HFFc6 (cell line): Measurements from ENCODE around the gene TMEM144. TPM values are rescaled to one million over a fixed set of nuclear protein-coding genes. Genes with fewer than 3 reads are reported as not detected.

Source experiments
- DNase-seq: peaks from one replicate; pipeline ENCODE4 v3.0.0-alpha.2; 2018
- H3K27ac Mint-ChIP-seq: 2 replicates; pipeline ENCODE4 v1.8.0; 2020; ENCODE audit warnings: mild to moderate bottlenecking, mixed read lengths
- H3K27me3 Mint-ChIP-seq: 2 replicates; pipeline ENCODE4 v1.8.0; 2021; ENCODE audit warnings: mild to moderate bottlenecking, moderate library complexity, mixed read lengths; ENCODE audit not compliant: insufficient read depth
- H3K36me3 Mint-ChIP-seq: 2 replicates; pipeline ENCODE4 v1.8.0; 2021; ENCODE audit warnings: low read depth, mixed read lengths
- H3K4me1 Mint-ChIP-seq: 2 replicates; pipeline ENCODE4 v1.8.0; 2020; ENCODE audit warnings: low read depth, mixed read lengths
- H3K4me3 Mint-ChIP-seq: 2 replicates; pipeline ENCODE4 v1.8.0; 2020; ENCODE audit warnings: mild to moderate bottlenecking, moderate library complexity, mixed read lengths
- H3K9me3 Mint-ChIP-seq: 2 replicates; pipeline ENCODE4 v1.8.0; 2020; ENCODE audit warnings: mild to moderate bottlenecking, mixed read lengths
- long read RNA-seq: library from polyadenylated mRNA; unstranded; transcript quantifications from one replicate; pipeline ENCODE4 v2.0.0, GENCODE V29; 2019
- total RNA-seq, 6 experiments: library from RNA; stranded (reverse); fragmentation: NEBNext Ultra II Directional; extraction: Animal tissue kit (Norgen Biotek cat#: 25700); gene quantifications; 2 replicates in 1 of 6; 3 replicates in 5 of 6; pipeline ENCODE4 v1.2.3, GENCODE V29; 2021
- TF ChIP-seq, protein P1 (sequence below): fragments of 200-600 bp; sonication (generic); IDR thresholded peaks from 2 replicates; pipeline ENCODE4 v1.5.0; 2021; ENCODE audit warnings: antibody characterized with exemption, mild to moderate bottlenecking

Gene TMEM144
- total RNA-seq, result under 1 TPM in 5 of 6 experiments, not detected in 1; 0.18 to 0.34 (median 0.29) TPM
- long read RNA-seq, partial matches to known transcripts, result 0 of 3 reads
- long read RNA-seq, other reads (novel, unspliced or antisense), result 1 of 3 reads

DNA sequence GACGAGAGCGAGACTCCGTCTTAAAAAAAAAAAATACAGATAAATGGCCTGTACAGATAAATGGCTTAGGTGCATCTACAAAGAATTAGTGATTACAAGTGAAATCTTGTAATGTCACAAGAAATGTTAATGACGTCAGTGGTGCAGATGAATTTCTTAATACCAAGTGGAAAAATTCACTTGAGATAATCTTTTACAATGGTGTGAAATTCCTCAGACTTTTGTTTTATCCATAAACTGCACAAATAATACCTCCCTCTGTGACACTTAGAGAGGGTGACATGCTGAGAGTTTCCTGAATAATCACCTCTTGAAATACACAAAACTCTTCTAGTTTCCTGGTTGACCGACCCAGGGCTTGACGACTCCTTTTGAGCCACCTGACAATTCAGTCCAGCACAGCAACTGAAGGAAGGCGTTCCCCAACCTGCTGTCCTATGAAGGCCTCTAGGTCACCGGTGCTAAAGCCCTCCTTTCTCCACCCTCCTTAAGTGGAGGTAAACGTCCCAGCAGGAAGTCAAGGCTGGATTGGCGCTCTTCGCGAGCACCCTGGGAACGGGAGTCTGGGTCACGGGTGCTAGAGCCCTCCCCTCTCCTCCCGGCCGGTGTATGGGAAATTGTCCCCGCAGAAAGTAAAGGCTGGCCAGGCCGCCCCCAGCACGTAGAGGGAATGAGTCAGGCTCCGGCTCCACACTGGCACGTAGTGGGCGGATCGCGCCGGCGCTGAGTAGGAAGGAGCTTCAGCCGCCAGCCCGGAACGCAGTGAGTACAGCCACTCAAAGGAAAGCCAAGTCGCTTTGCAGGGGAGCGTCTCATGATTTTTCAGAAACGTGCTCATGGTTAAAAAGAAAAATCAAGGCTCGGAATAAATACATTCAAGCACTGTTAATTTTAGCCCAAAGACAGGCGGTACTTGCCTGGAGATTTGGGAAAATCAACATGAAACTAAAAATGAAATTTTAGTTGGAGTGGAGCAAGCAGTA is at the start of gene TMEM144:
TMEM144 (plus strand) TSS at position 662 of the 983 bp plus-strand sequence. CDS start 2,182 bp downstream, outside the sequence.
- Mint-ChIP-seq H3K4me3 (peak within 1 kb of the TSS; percentile 90), H3K4me1 (peaks cover 18% of the 10 kb centered on the region), H3K9me3 (no peaks in the 10 kb centered on the region), H3K27ac (peak within 1 kb of the TSS; percentile 65), H3K27me3 (peaks cover 6% of the 10 kb centered on the region), H3K36me3 (no peaks in the 10 kb centered on the region)
- TF ChIP-seq, protein P1, sequence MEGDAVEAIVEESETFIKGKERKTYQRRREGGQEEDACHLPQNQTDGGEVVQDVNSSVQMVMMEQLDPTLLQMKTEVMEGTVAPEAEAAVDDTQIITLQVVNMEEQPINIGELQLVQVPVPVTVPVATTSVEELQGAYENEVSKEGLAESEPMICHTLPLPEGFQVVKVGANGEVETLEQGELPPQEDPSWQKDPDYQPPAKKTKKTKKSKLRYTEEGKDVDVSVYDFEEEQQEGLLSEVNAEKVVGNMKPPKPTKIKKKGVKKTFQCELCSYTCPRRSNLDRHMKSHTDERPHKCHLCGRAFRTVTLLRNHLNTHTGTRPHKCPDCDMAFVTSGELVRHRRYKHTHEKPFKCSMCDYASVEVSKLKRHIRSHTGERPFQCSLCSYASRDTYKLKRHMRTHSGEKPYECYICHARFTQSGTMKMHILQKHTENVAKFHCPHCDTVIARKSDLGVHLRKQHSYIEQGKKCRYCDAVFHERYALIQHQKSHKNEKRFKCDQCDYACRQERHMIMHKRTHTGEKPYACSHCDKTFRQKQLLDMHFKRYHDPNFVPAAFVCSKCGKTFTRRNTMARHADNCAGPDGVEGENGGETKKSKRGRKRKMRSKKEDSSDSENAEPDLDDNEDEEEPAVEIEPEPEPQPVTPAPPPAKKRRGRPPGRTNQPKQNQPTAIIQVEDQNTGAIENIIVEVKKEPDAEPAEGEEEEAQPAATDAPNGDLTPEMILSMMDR, result no peak; the same call in 1 of the 2 replicates
- DNase-seq, result peak; percentile 79

DNA sequence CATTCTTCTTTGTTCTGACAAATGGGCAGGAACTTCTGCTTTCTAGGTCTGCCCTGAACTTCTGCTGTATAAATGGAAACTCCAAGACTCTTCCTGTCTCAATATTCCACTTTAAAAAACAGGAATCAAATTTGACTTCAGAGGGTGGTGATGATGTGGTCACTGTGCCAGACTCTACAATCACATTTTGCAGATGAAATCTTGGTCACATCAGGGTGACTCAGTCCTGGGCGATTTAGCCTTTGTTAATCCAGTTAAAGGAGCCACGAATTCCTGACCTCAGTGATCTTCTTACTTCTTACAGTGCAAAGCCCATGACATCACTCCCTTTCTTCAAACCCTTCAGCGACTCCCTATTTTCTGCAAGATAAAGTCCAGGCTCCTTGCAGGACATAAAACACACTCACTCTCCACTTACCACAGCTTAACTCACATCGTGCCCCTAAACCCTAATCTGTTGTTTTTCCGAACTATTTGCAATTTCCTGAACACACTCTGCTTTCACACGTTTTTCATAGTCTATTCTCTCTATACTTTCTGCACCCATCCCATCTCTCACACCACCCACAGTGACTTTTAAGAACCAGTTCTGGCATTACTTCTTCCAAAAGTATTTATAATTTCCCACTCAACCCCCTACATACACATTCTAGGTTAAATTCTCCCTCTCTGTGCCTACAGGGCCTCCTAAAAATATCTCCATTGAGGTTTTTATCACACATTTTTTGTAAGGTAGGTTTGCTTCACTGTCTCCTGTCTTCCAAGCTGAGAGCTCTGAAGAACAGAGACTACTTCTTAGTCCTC is 48.5 kb upstream of the TMEM144 start:
- H3K27ac Mint-ChIP-seq, result peak overlapping the region; percentile 43
- H3K4me1 Mint-ChIP-seq, result peaks cover 44% of the 10 kb centered on the region
- no peaks in the 10 kb centered on the region for H3K36me3 Mint-ChIP-seq
- peak overlapping the region; percentile 33 for H3K4me3 Mint-ChIP-seq
- peak; percentile 74 for DNase-seq
- no peaks in the 10 kb centered on the region for H3K9me3 Mint-ChIP-seq
- H3K27me3 Mint-ChIP-seq, result no peaks in the 10 kb centered on the region
- TF ChIP-seq, protein P1, result no peak

DNA sequence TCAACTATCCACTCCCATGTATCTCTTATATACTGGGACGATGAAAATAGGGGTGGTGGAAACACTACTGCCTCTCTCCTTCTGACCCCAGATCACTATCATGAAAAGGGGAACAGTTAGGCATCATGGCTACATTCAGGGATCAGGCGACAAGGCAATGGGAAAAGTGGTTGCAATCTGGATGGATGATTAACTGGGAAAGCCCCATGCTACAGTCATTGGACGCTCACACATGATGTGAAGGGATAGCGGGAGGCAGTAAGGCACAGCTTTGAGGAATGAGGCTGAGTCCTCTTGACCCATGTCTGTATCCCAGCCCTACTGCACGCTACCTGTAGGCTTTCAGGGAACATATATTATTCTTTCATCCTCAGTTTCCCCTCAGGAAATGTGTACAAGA is 47.7 kb upstream of the TMEM144 start:
- H3K4me3 Mint-ChIP-seq, result no peak overlapping the region
- no peak for DNase-seq
- H3K4me1 Mint-ChIP-seq, result peaks cover 40% of the 10 kb centered on the region
- no peaks in the 10 kb centered on the region for H3K36me3 Mint-ChIP-seq
- no peak overlapping the region for H3K27ac Mint-ChIP-seq
- no peaks in the 10 kb centered on the region for H3K27me3 Mint-ChIP-seq
- TF ChIP-seq, protein P1, result no peak
- no peaks in the 10 kb centered on the region for H3K9me3 Mint-ChIP-seq

DNA sequence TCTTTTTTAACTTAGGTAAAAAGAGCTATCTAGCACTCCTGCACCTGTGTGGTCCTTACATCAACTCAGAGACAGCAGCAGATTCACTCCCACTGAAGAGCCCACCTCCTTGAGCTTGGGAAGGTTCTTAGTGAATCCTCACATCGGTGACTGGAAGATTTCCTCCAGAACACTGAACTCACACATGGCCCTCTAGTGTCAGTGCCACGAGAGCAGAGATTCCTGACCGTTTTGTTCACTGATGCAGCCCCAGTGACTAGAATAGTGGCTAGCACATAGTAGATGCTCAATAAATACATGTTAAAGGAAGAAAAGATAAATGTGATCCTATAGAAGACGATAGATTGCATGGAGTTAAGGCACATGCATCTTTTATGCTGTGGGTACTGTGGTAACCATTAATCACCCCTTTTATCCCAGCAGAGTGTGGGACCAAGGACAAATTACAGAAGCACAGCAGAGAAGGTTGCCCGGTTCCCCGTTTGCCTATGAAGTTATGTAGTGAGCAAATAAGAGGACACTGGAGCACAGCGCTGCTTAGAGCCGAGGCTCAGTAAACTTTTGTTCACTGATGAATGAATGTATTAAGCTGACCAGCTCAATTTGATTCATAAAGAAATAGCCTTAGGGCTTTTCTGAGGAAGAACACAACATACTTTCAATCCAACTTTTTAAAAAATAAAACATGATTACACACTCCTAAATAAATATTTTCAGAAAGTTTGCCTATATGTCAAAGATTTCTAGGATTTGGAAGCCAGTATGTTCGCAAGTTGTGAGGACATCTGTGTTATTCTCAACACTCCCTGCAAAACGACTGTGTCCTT is 46.1 kb upstream of the TMEM144 start:
- no peak overlapping the region for H3K4me3 Mint-ChIP-seq
- no peaks in the 10 kb centered on the region for H3K9me3 Mint-ChIP-seq
- TF ChIP-seq, protein P1, result no peak
- H3K27me3 Mint-ChIP-seq, result no peaks in the 10 kb centered on the region
- no peak overlapping the region for H3K27ac Mint-ChIP-seq
- peaks cover 35% of the 10 kb centered on the region for H3K4me1 Mint-ChIP-seq
- DNase-seq, result no peak
- no peaks in the 10 kb centered on the region for H3K36me3 Mint-ChIP-seq
